ENCODE data around the gene TECPR2.

DNA sequence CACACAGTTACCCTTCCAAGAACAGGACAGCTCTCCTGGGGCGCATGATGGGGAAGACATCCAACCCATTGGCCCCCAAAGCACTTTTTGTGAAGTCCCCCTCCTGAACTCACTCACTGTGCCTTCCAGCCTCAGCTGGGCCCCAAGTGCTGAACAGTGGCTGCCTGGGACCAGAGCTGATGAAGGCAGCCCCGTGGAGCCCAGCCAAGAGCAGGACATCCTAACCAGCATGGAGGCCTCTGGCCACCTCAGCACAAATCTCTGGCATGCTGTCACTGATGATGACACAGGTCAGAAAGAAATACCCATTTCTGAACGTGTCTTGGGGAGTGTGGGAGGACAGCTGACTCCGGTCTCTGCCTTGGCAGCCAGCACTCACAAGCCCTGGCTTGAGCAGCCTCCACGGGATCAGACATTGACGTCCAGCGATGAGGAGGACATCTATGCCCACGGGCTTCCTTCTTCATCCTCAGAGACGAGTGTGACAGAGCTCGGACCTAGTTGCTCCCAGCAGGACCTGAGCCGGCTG, 72.0 kb downstream of the TECPR2 start:
- TF ChIP-seq, protein P1, sequence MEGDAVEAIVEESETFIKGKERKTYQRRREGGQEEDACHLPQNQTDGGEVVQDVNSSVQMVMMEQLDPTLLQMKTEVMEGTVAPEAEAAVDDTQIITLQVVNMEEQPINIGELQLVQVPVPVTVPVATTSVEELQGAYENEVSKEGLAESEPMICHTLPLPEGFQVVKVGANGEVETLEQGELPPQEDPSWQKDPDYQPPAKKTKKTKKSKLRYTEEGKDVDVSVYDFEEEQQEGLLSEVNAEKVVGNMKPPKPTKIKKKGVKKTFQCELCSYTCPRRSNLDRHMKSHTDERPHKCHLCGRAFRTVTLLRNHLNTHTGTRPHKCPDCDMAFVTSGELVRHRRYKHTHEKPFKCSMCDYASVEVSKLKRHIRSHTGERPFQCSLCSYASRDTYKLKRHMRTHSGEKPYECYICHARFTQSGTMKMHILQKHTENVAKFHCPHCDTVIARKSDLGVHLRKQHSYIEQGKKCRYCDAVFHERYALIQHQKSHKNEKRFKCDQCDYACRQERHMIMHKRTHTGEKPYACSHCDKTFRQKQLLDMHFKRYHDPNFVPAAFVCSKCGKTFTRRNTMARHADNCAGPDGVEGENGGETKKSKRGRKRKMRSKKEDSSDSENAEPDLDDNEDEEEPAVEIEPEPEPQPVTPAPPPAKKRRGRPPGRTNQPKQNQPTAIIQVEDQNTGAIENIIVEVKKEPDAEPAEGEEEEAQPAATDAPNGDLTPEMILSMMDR (IDR thresholded peaks at IDR 0.05), result no peak
- TF ChIP-seq POLR2A (IDR thresholded peaks at IDR 0.05), result no peak
